22Rv1 (cell line): ENCODE results near the gene RNU6-9.

Experiments used
- H3K27ac ChIP-seq: fragments of 450-650 bp; 2 replicates; pipeline ENCODE4 v1.5.1; 2017
- CTCF ChIP-seq: fragments of 450-650 bp; IDR thresholded peaks from 2 replicates; pipeline ENCODE4 v1.5.1; 2017; ENCODE audit warnings: mild to moderate bottlenecking
- ZFX ChIP-seq: fragments of 450-650 bp; IDR thresholded peaks from 2 replicates; pipeline ENCODE4 v1.6.1; 2017; ENCODE audit warnings: antibody characterized with exemption, borderline replicate concordance

RNU6-9 gene

DNA sequence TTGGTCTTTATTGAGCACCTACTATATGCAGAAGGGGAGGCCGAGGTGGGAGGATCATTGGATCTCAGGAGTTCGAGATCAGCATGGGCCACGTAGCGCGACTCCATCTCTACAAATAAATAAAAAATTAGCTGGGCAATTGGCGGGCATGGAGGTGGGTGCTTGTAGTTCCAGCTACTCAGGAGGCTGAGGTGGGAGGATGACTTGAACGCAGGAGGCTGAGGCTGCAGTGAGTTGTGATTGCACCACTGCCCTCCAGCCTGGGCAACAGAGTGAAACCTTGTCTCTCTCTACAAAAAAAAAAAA lies 30.0 kb upstream of the RNU6-9 start:
- peak overlapping the region; percentile 88 for H3K27ac ChIP-seq
- TF ChIP-seq CTCF (no peak), ZFX (no peak)

DNA sequence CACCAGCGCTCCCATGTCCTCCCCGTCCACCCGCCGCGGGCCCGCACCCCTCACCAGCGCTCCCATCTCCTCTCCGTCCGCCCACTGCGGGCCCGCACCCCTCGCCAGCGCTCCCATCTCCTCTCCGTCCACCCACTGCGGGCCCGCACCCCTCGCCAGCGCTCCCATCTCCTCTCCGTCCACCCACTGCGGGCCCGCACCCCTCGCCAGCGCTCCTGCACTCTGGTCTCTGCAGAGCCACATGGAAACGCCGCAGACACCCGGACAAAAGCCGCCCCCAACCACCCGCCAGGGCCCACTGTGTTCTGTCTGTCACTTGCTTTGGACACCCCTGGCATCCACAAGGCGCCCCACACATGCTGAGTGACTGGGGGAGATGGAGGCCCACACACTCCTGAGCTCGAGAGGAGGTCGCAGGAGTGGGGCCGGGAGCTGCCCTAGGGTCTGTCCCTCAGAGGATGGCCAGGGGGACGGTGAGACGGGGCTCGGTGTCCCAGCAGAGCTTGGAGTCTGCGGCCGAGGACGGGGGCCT lies 26.4 kb upstream of the RNU6-9 start:
- TF ChIP-seq ZFX (no peak), CTCF (no peak)
- peak overlapping the region; percentile 71; the same call in 1 of the 2 replicates for H3K27ac ChIP-seq

DNA sequence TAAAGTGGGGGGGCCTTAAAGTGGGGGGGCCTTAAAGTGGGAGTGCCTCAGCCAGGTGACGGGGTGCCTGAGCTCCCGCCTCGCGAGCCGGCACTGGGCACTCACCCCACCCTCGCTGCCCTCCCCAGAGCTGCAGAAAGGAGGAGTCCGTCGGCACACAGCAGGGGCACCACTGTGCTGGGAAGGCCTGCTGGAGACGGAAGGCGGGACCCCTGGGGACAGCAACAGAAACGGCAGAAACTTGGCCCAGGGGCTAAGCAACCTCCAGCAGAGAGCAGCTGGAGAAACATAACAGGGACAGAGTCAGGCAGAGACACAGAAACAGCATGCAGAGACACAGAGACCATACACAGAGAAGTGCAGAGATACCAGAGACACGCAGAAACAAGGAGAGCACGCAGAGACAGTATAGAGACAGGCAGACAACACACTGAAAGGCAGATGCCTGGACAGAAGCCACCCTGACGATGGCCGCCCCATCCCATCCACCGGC lies 25.9 kb upstream of the RNU6-9 start:
- H3K27ac ChIP-seq, result peak overlapping the region; percentile 71

DNA sequence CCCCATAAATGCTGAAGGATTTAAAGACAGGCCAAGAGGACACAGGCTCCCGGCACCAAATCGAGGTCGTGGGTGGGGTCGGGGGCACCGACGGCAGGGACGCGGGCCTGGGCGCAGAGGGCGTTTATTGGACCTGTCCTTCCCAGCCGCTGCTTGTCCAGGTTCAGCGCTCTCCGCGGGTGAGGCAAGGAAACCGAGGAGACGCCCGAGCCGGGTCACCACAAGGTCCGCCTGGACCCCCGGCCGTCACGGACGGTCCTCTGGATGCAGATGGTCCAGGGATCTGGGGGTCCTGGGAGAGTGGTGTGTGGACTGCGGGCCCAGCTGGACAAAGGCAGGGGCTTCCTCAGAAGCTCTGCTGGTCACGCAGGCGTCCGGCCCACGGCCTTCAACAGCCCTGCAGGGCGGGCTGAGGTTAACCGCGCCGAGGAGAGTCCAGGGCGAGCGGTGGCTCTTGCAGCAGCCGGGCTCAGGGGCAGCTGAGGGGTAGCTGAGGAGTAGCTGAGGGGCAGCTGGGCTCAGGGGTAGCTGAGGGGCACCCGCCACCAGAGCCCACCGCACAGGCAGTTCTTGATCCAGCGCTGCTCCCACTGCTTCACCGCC lies 25.3 kb upstream of the RNU6-9 start:
- TF ChIP-seq ZFX (no peak), CTCF (no peak)
- H3K27ac ChIP-seq, result peak overlapping the region; percentile 71

More for the DNA sequence above, 25.9 kb upstream of the RNU6-9 start:
- no peak for TF ChIP-seq CTCF
- no peak for TF ChIP-seq ZFX

DNA sequence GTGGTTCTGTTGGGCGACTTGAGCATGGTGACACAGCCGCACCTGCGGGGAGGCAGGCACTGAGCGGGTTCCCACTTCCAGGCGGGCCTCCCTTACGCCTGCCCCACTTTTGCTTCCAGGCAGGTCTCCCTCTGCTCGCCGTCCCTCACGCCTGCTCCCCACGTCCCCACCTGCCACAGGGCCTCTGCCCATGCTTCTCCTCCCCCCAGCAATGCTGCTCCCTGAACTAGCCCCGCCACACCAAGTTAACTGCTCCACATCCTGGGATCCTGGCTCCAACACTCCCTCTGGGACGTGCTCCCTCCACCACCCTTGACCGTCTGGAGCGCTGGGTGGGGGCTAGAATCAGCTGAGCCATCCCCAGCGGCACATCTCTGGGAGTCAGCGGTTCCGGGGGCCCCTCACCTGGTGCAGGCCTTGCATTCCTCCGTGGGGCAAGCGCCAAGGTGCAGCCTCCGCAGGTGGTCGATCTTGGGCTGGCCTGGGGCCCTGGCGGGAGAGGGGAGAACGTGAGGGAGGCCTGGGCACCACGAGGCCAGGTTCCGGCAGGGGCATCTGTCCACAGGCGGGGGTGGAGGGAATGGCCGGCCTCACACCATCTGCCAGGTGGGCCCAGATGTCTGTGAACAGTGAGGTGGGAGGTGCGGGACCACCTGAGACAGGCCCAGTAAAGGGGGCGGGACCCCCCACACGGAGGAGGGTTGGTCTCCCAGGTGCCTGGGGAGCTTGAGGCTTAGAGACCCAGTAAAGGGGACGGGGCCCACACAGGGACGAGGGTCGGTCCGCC lies 24.6 kb upstream of the RNU6-9 start:
- peak overlapping the region; percentile 71 for H3K27ac ChIP-seq
- TF ChIP-seq ZFX (no peak), CTCF (no peak)

- no peak for TF ChIP-seq ZFX
- TF ChIP-seq CTCF, result no peak
- peak overlapping the region; percentile 71 for H3K27ac ChIP-seq
These were observed 23.8 kb upstream of the RNU6-9 start for GRCh38 chr19:869245-870177.
